Right lobe of liver (tissue), 6 donors: ENCODE data around the gene HNRNPUL1. TPM values are rescaled to one million over a fixed set of nuclear protein-coding genes. Genes with fewer than 3 reads are reported as not detected.

ENCODE experiments used
- ATAC-seq, 4 donors: fragments of 200-7000 bp; cut with Tn5 transposase; one replicate each; pipeline ENCODE4 v1.9.1; 2020; ENCODE audit warnings: mild to moderate bottlenecking in 4 of 4, moderate library complexity in 4 of 4
- DNase-seq, 3 donors: peaks; one replicate each; pipeline ENCODE4 v3.0.0-alpha.2; 2020
- H3K27ac ChIP-seq, 3 donors: fragments of 200-600 bp; one replicate each; pipeline ENCODE4 v1.8.0; 2022
- H3K27me3 ChIP-seq, 2 donors: fragments of 200-600 bp; one replicate each; pipeline ENCODE4 v1.8.0; 2022
- H3K36me3 ChIP-seq, 4 donors: fragments of 200-600 bp; sonication (generic) in 1 of 4; one replicate each; pipeline versions ENCODE4 v1.5.1 to v1.8.0; 2017 to 2022; ENCODE audit warnings: control low read depth in 1 of 4
- H3K4me1 ChIP-seq, 4 donors: fragments of 200-600 bp; sonication (generic) in 1 of 4; one replicate each; pipeline versions ENCODE4 v1.5.1 to v1.8.0; 2017 to 2022; ENCODE audit warnings: control low read depth in 1 of 4
- H3K4me3 ChIP-seq, 3 donors: fragments of 200-600 bp; one replicate each; pipeline ENCODE4 v1.8.0; 2022
- H3K9me3 ChIP-seq, 4 donors: fragments of 200-600 bp; sonication (generic) in 1 of 4; one replicate each; pipeline versions ENCODE4 v1.5.1 to v1.8.0; 2017 to 2022; ENCODE audit warnings: control low read depth in 1 of 4
- POLR2A ChIP-seq: fragments of 450-650 bp; IDR thresholded peaks from one replicate; pipeline ENCODE4 v1.6.1; 2017; ENCODE audit warnings: antibody characterized with exemption, mild to moderate bottlenecking
- WGBS: methylation state at CpG from one replicate; pipeline ENCODE4 v1.1.6; 2018; ENCODE audit warnings: low coverage, low lambda C conversion rate; ENCODE audit not compliant: insufficient coverage; ENCODE audit errors: missing lambda C conversion rate; 5-methylcytosine and 5-hydroxymethylcytosine counted together
- intact Hi-C, 2 donors: fragments of 100-400 bp; cut with DNase I; formaldehyde crosslinking; loops; one replicate each; pipeline versions ENCODE4 v1.11.2 to v1.14.1; 2022
- total RNA-seq, 6 experiments: library from RNA; depleted of rRNA in 2 of 6; stranded (reverse); fragments of >200 nt in 2 of 6; fragmentation: NEBNext Ultra II Directional in 3 of 6; extraction: Animal tissue kit (Norgen Biotek cat#: 25700) in 3 of 6; gene quantifications; one replicate each; pipeline versions ENCODE4 v1.1.0 to v1.2.4, GENCODE V29; 2016 to 2023
- TF ChIP-seq, protein P1 (sequence below), 4 donors: fragments of 200-600 bp in 3 of 4; fragments of 450-650 bp in 1 of 4; IDR thresholded peaks; one replicate each; pipeline versions ENCODE4 v1.5.1 to v1.8.0; 2016 to 2022; ENCODE audit warnings: antibody characterized with exemption in 4 of 4, mild to moderate bottlenecking in 2 of 4
- donor health status: DM: no; HTN: yes; CAD: no.
- donor health status: DM: no; HTN: no; CAD: no.
- donor health status: DM: no; HTN: no; CAD: no.
- donor health status: DM: no; HTN: yes; CAD: no.
- donor health status: DM: no; HTN: yes; CAD: no.

Gene HNRNPUL1
- total RNA-seq, 6 experiments from 2014 or later, result 53.5 to 70.0 (median 61.8) TPM

DNA sequence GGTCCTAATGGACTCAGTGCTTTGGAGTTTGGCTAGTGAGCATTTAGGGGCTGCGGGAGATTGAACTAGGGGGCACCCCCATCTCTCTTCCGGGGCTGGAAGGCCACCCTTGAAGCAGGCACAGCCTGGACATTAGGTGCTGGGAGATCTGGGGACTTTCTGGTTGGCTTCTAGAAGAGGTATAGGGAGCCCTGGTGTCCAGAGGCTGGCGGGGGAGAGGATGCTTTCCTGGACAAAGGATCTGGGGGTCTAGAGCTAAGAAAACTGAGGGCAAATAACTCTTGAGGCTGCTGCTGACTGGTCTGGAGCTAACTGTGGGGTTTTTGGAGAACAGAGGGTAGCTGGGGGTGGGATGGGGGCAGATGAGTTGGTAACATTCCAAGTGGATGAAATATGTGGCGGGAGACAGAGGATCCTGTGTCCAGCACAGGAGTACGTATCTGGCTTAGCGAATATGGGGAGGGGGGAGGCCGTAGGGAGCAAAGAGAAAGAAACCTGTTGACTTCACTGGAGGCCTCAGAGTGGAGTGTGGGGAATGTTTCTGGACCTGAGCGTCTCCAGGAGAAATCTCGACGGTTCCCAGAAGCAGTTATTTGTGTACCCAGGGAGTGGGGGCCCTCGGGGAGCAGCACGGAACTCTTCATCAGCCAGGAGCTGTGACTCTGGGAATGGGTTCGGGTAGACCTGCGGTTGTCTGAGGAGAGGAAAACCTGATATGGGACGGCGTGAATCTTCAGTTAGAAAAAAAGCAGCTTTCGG is 1.4 kb downstream of the HNRNPUL1 start:
- peak overlapping the region; percentile 90 to 97 (median 96) for H3K4me3 ChIP-seq
- DNase-seq (no peak), ATAC-seq (no peak)
- intact Hi-C loops, result no loop called here
- peak overlapping the region; percentile 99 to 100 (median 99) for H3K27ac ChIP-seq
- WGBS, result 2% methylated on average over 15 of the region's 17 CpGs
- H3K36me3 ChIP-seq, result peaks cover 0 to 28% (median 20%) of the 10 kb centered on the region in 4 donors
- H3K4me1 ChIP-seq, result peaks cover 0 to 15% (median 5%) of the 10 kb centered on the region in 4 donors
- TF ChIP-seq POLR2A, result no peak
- TF ChIP-seq, protein P1, sequence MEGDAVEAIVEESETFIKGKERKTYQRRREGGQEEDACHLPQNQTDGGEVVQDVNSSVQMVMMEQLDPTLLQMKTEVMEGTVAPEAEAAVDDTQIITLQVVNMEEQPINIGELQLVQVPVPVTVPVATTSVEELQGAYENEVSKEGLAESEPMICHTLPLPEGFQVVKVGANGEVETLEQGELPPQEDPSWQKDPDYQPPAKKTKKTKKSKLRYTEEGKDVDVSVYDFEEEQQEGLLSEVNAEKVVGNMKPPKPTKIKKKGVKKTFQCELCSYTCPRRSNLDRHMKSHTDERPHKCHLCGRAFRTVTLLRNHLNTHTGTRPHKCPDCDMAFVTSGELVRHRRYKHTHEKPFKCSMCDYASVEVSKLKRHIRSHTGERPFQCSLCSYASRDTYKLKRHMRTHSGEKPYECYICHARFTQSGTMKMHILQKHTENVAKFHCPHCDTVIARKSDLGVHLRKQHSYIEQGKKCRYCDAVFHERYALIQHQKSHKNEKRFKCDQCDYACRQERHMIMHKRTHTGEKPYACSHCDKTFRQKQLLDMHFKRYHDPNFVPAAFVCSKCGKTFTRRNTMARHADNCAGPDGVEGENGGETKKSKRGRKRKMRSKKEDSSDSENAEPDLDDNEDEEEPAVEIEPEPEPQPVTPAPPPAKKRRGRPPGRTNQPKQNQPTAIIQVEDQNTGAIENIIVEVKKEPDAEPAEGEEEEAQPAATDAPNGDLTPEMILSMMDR (IDR thresholded peaks at IDR 0.05), result no peak
- no peaks in the 10 kb centered on the region for H3K9me3 ChIP-seq
- no peaks in the 10 kb centered on the region for H3K27me3 ChIP-seq

DNA sequence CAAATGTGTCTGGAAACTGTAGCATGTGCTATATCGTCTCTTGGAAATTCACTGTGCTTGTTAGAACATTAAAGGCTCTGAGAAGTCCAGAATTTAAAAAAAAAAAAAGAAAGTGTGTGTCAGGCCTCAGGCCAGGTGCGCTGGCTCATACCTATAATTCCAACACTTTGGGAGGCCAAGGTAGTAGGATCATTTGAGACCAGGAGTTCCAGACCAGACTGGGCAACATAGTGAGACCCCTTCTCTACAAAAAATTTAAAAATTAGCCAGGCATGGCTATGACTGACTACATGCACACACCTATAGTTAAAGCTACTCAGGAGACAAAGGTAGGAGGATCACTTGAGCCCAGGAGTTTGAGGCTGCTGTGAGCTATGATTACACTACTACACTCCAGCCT is 4.9 kb downstream of the HNRNPUL1 start:
- intact Hi-C loops, result no loop called here

DNA sequence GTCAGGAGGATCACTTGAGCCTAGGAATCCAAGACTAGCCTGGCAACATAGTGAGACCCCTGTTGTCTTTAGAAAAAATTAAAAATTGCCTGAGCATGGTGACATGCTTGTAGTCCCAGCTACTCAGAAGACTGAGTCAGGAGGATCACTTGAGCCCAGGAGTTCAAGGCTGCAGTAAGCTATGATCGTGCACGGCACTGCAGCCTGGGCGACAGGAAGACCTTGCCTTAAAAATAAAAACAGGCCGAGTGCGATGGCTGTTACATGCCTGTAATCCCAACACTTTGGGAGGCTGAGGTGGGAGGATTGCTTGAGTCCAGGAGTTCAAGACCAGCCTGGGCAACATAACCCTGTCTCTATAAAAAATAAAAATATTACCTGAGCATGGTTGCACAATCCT is 5.4 kb downstream of the HNRNPUL1 start:
- Histone ChIP-seq H3K4me1 (peaks cover 0 to 15% (median 5%) of the 10 kb centered on the region in 4 donors), H3K27ac (no peak overlapping the region), H3K27me3 (no peaks in the 10 kb centered on the region), H3K9me3 (no peaks in the 10 kb centered on the region), H3K4me3 (no peak overlapping the region), H3K36me3 (peaks cover 21 to 68% (median 53%) of the 10 kb centered on the region in 4 donors)
- TF ChIP-seq, protein P1 (IDR thresholded peaks at IDR 0.05), result no peak
- no peak for TF ChIP-seq POLR2A
- DNase-seq (no peak), ATAC-seq (no peak)
- 98% methylated on average over 5 of the region's 5 CpGs for WGBS
- intact Hi-C loops, result no loop called here

More for the DNA sequence above, 4.9 kb downstream of the HNRNPUL1 start:
- peaks cover 21 to 62% (median 49%) of the 10 kb centered on the region in 4 donors for H3K36me3 ChIP-seq
- no peaks in the 10 kb centered on the region for H3K9me3 ChIP-seq
- DNase-seq (no peak), ATAC-seq (no peak)
- H3K4me1 ChIP-seq, result peaks cover 0 to 15% (median 5%) of the 10 kb centered on the region in 4 donors
- no peak overlapping the region for H3K27ac ChIP-seq
- H3K4me3 ChIP-seq, result no peak overlapping the region
- WGBS, result 86% methylated on average over 2 of the region's 2 CpGs
- no peaks in the 10 kb centered on the region for H3K27me3 ChIP-seq
- TF ChIP-seq, protein P1 (IDR thresholded peaks at IDR 0.05), result no peak
- TF ChIP-seq POLR2A, result no peak

DNA sequence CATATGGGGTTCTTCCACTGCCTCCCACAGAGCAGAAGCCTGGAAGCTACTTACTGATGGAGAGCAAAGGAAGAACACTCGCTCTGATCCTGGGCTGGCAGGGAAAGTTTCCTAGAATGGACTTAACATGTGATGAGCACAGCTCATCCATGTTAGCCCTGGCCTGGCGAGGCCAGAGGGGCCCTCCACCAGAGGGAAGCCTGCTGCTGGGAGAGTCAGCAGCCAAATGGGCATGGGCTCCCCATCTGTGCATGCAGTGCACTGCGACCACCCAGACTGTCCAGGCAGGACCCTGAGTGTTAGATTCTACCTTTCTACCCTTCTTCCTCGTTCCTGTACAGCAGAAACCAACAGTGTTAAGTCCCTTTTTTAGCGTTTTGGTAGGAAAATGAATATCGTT is 8.9 kb downstream of the HNRNPUL1 start:
- no peak overlapping the region for H3K27ac ChIP-seq
- peaks cover 21 to 100% (median 76%) of the 10 kb centered on the region in 4 donors for H3K36me3 ChIP-seq
- no peak for TF ChIP-seq POLR2A
- TF ChIP-seq, protein P1 (IDR thresholded peaks at IDR 0.05), result no peak
- ATAC-seq (no peak), DNase-seq (no peak)
- WGBS, result 85% methylated on average over 6 of the region's 6 CpGs
- H3K4me1 ChIP-seq, result no peaks in the 10 kb centered on the region
- H3K27me3 ChIP-seq, result no peaks in the 10 kb centered on the region
- no peaks in the 10 kb centered on the region for H3K9me3 ChIP-seq
- intact Hi-C loops, result no loop called here
- H3K4me3 ChIP-seq, result no peak overlapping the region
